GM12878 (cell line): ENCODE data around the gene LONP1. TPM values are rescaled to one million over a fixed set of nuclear protein-coding genes. Genes with fewer than 3 reads are reported as not detected.

Experiments used
- ATAC-seq: fragments of 200-7000 bp; cut with Tn5 transposase; 3 replicates; pipeline ENCODE4 v1.9.1; 2020; ENCODE audit warnings: mild to moderate bottlenecking, moderate library complexity
- BruUV-seq: library from RNA; stranded (reverse); fragments of 400-500 nt; replicated peaks from 2 replicates; lab custom pipeline; 2021; lab: Mats Ljungman, UMichigan
- CTCF ChIA-PET: fragments of 300-600 bp; sonication (Branson Sonifier 250); formaldehyde crosslinking; extraction: SDS; loops from one replicate; lab custom pipeline; 2021; ENCODE audit warnings: inconsistent platforms; lab: Yijun Ruan, JAX
- POLR2A ChIA-PET: fragments of 350-600 bp; formaldehyde crosslinking; extraction: SDS; loops from one replicate; lab custom pipeline; 2021; ENCODE audit warnings: inconsistent platforms; lab: Charles Lee
- RAD21 ChIA-PET: fragments of 300-600 bp; sonication (Branson Sonifier 250); formaldehyde crosslinking; loops from one replicate; lab custom pipeline; 2023; ENCODE audit warnings: antibody characterized with exemption; ENCODE audit not compliant: unreplicated experiment; lab: Charles Lee
- SMC1A ChIA-PET: fragments of 300-600 bp; sonication (Branson Sonifier 250); formaldehyde crosslinking; loops from one replicate; lab custom pipeline; 2023; ENCODE audit not compliant: unreplicated experiment, uncharacterized antibody; lab: Charles Lee
- DNase-seq: peaks from one replicate; pipeline ENCODE4 v3.0.0-alpha.2; 2011; ENCODE audit warnings: low read depth, low spot score
- FAIRE-seq: peaks from 3 replicates; lab custom pipeline; 2011; peaks lifted over from hg19 to GRCh38; lab: Jason Lieb, UNC
- H2AFZ ChIP-seq: 2 replicates; pipeline ENCODE4 v1.6.0; 2011; ENCODE audit warnings: low read depth, low read length, control low read depth; ENCODE audit not compliant: control insufficient read depth
- H3K27ac ChIP-seq: 2 replicates; pipeline ENCODE4 v1.5.1; 2011; ENCODE audit warnings: control low read depth; ENCODE audit not compliant: control insufficient read depth, insufficient read depth
- H3K27me3 ChIP-seq, 2 experiments: replicated peaks in 1 of 2; 2 replicates each; pipeline versions ENCODE4 v1.6.0 to v1.6.1; 2011; ENCODE audit warnings: low read length in 1 of 2; ENCODE audit not compliant: control insufficient read depth in 2 of 2, insufficient read depth in 2 of 2
- H3K36me3 ChIP-seq, 2 experiments: 2 replicates each; pipeline ENCODE4 v1.5.1; 2011; ENCODE audit warnings: low read length in 1 of 2; ENCODE audit not compliant: control insufficient read depth in 2 of 2, insufficient read depth in 2 of 2
- H3K4me1 ChIP-seq: 2 replicates; pipeline ENCODE4 v1.6.1; 2011; ENCODE audit warnings: mild to moderate bottlenecking, low read length, moderate library complexity, mixed read lengths; ENCODE audit not compliant: control insufficient read depth, insufficient read depth
- H3K4me2 ChIP-seq: 2 replicates; pipeline ENCODE4 v1.6.0; 2011; ENCODE audit warnings: control low read depth; ENCODE audit not compliant: control insufficient read depth, insufficient read depth
- H3K4me3 ChIP-seq: fragments of 200-600 bp; sonication (generic); 2 replicates; pipeline ENCODE4 v1.5.1; 2016
- H3K79me2 ChIP-seq: 2 replicates; pipeline ENCODE4 v1.6.0; 2011; ENCODE audit warnings: low read length; ENCODE audit not compliant: control insufficient read depth, insufficient read depth
- H3K9ac ChIP-seq: 2 replicates; pipeline ENCODE4 v1.8.0; 2011; ENCODE audit warnings: low read length, control low read depth, mixed read lengths; ENCODE audit not compliant: control insufficient read depth, insufficient read depth
- H3K9me3 ChIP-seq: replicated peaks from 3 replicates; pipeline ENCODE4 v1.5.1; 2011; ENCODE audit warnings: mild to moderate bottlenecking, low read length; ENCODE audit not compliant: control insufficient read depth, insufficient read depth
- H4K20me1 ChIP-seq: 2 replicates; pipeline ENCODE4 v1.6.0; 2011; ENCODE audit not compliant: control insufficient read depth, insufficient read depth
- BHLHE40 ChIP-seq, 2 experiments: fragments of 450-650 bp in 1 of 2; IDR thresholded peaks; 2 replicates each; pipeline ENCODE4 v1.6.1; 2011 to 2017; ENCODE audit warnings: low read depth in 2 of 2, borderline replicate concordance in 1 of 2, improper control_type of control experiment in 1 of 2, low read length in 1 of 2, mild to moderate bottlenecking in 1 of 2
- FOXK2 ChIP-seq: fragments of 450-650 bp; IDR thresholded peaks from 2 replicates; pipeline ENCODE4 v1.6.1; 2017; ENCODE audit warnings: mild to moderate bottlenecking, moderate library complexity
- HDAC6 ChIP-seq: fragments of 200-600 bp; sonication (generic); IDR thresholded peaks from one replicate; pipeline ENCODE4 v1.8.0; 2017; ENCODE audit warnings: antibody characterized with exemption; ENCODE audit not compliant: unreplicated experiment
- IRF4 ChIP-seq: IDR thresholded peaks from 2 replicates; pipeline ENCODE4 v1.6.1; 2011; ENCODE audit warnings: low read depth, low read length
- MEF2B ChIP-seq: fragments of 450-650 bp; IDR thresholded peaks from 2 replicates; pipeline ENCODE4 v1.6.1; 2018; ENCODE audit warnings: mild to moderate bottlenecking, moderate library complexity; ENCODE audit not compliant: partially characterized antibody, poor library complexity, severe bottlenecking
- NFXL1 ChIP-seq: fragments of 450-650 bp; IDR thresholded peaks from 2 replicates; pipeline ENCODE4 v1.6.1; 2017; ENCODE audit warnings: antibody characterized with exemption, mild to moderate bottlenecking, borderline replicate concordance
- NKRF ChIP-seq: fragments of 450-650 bp; conservative IDR thresholded peaks from 2 replicates; pipeline ENCODE4 v1.6.1; 2017; ENCODE audit warnings: mild to moderate bottlenecking, moderate library complexity
- PAX8 ChIP-seq: fragments of 450-650 bp; IDR thresholded peaks from 2 replicates; pipeline ENCODE4 v1.6.1; 2017; ENCODE audit warnings: mild to moderate bottlenecking, moderate library complexity
- RAD21 ChIP-seq: IDR thresholded peaks from 2 replicates; pipeline ENCODE4 v1.6.1; 2011; ENCODE audit warnings: mild to moderate bottlenecking, low read depth, low read length, moderate library complexity; ENCODE audit not compliant: insufficient read depth
- SRF ChIP-seq, 2 experiments: IDR thresholded peaks; 2 replicates each; pipeline ENCODE4 v1.6.1; 2011; ENCODE audit warnings: low read depth in 2 of 2, low read length in 2 of 2, mild to moderate bottlenecking in 1 of 2, moderate library complexity in 1 of 2
- YBX1 ChIP-seq: fragments of 450-650 bp; IDR thresholded peaks from 2 replicates; pipeline ENCODE4 v1.6.1; 2016; ENCODE audit warnings: antibody characterized with exemption
- YY1 ChIP-seq: IDR thresholded peaks from 2 replicates; pipeline ENCODE4 v1.6.1; 2011; ENCODE audit warnings: low read depth, mild to moderate bottlenecking, low read length
- ZNF217 ChIP-seq: fragments of 450-650 bp; IDR thresholded peaks from 2 replicates; pipeline ENCODE4 v1.6.1; 2017; ENCODE audit warnings: antibody characterized with exemption, mild to moderate bottlenecking
- ZNF384 ChIP-seq: IDR thresholded peaks from 2 replicates; pipeline ENCODE4 v1.6.1; 2012; ENCODE audit warnings: low read depth, mild to moderate bottlenecking, low read length, improper control_type of control experiment, borderline replicate concordance
- ZSCAN29 ChIP-seq: fragments of 450-650 bp; IDR thresholded peaks from 2 replicates; pipeline ENCODE4 v1.6.1; 2017; ENCODE audit warnings: mild to moderate bottlenecking, moderate library complexity
- WGBS: methylation state at CpG from one replicate; pipeline ENCODE4 v1.1.6; 2016; ENCODE audit warnings: low lambda C conversion rate; ENCODE audit not compliant: insufficient replicate concordance, insufficient coverage; ENCODE audit errors: missing lambda C conversion rate; 5-methylcytosine and 5-hydroxymethylcytosine counted together
- in situ Hi-C: fragments of 300-500 bp; cut with MboI; formaldehyde crosslinking; loops from 9 replicates; pipeline ENCODE4 v1.14.3; 2018; ENCODE audit warnings: mixed read lengths
- intact Hi-C: fragments of 100-400 bp; cut with micrococcal nuclease; formaldehyde crosslinking; loops from one replicate; pipeline ENCODE4 v1.14.2; 2022; ENCODE audit not compliant: unreplicated experiment
- polyA plus RNA-seq, 11 experiments: library from polyadenylated mRNA; depleted of rRNA in 4 of 11; unstranded in 6 of 11; stranded (reverse) in 5 of 11; fragments of >200 nt; fragmentation: Nextera tagmentation in 4 of 11; fragmentation: Illumina TruSeq in 1 of 11; extraction: Ambion mirVana in 4 of 11; extraction: Trizol in 1 of 11; gene quantifications; 1 replicate in 1 of 11; 2 replicates in 10 of 11; pipeline versions ENCODE4 v1.2.1 to v1.2.3, GENCODE V29; 2011 to 2016; ENCODE audit warnings: inconsistent platforms in 2 of 11, missing spikeins in 2 of 11, low read depth in 1 of 11
- total RNA-seq, 4 experiments: library from RNA; depleted of rRNA in 3 of 4; stranded (reverse); fragments of >200 nt in 3 of 4; fragmentation: Illumina TruSeq in 1 of 4; extraction: Trizol in 1 of 4; gene quantifications; 2 replicates each; pipeline versions ENCODE4 v1.2.1 to v1.2.3, GENCODE V29; 2013 to 2021

The LONP1 gene
- total and polyA plus RNA-seq, 10 of the 15 experiments (the other 5 are each of a cell fraction or from before 2014, with no cell fraction given), result 0.61 to 136 (median 59.5) TPM

GRCh38 chr19:5762608-5763217 lies 42.8 kb upstream of the LONP1 start:
- WGBS, result 61% methylated on average over 5 of the region's 5 CpGs
- Histone ChIP-seq H3K9me3 (no peaks in the 10 kb centered on the region), H3K36me3 (no peaks in the 10 kb centered on the region), H2AFZ (no peak overlapping the region), H3K27me3 (no peaks in the 10 kb centered on the region), H3K4me3 (no peak overlapping the region), H3K79me2 (no peaks in the 10 kb centered on the region), H3K27ac (no peak overlapping the region), H3K4me2 (no peak overlapping the region), H4K20me1 (no peaks in the 10 kb centered on the region), H3K4me1 (no peaks in the 10 kb centered on the region), H3K9ac (no peak overlapping the region)
- FAIRE-seq (no peak), DNase-seq (no peak), ATAC-seq (no peak)
- ChIA-PET POLR2A (no interaction called here), CTCF (no interaction called here), RAD21 (no interaction called here), SMC1A (no interaction called here)
- TF ChIP-seq IRF4, result no peak
- no peak for TF ChIP-seq MEF2B
- no peak for TF ChIP-seq FOXK2
- TF ChIP-seq NKRF, result no peak
- no peak for TF ChIP-seq YBX1
- no peak for TF ChIP-seq YY1
- no peak for TF ChIP-seq ZSCAN29
- no peak for TF ChIP-seq RAD21
- TF ChIP-seq ZNF384, result no peak
- TF ChIP-seq PAX8, result no peak
- no peak for TF ChIP-seq ZNF217
- no peak for TF ChIP-seq SRF (IDR thresholded peaks at IDR 0.05; ENCODE audit: low read depth in 2 of 2, low read length in 2 of 2)
- no peak for TF ChIP-seq NFXL1
- no peak for TF ChIP-seq HDAC6
- TF ChIP-seq BHLHE40 (IDR thresholded peaks at IDR 0.05; ENCODE audit: borderline replicate concordance in 1 of 2, low read depth in 2 of 2, low read length in 1 of 2), result no peak
- in situ Hi-C loops (no loop called here), intact Hi-C loops (no loop called here)
- no TSS peak for BruUV-seq
